NT2/D1 (cell line): ENCODE data around the gene MLPH.

Experiments
- SUZ12 ChIP-seq: IDR thresholded peaks from 2 replicates; pipeline ENCODE4 v1.6.1; 2011; ENCODE audit not compliant: insufficient read length, insufficient read depth; ENCODE audit errors: extremely low read depth
- YY1 ChIP-seq: IDR thresholded peaks from 2 replicates; pipeline ENCODE4 v1.6.1; 2011; ENCODE audit not compliant: insufficient read length, insufficient read depth
- ZNF274 ChIP-seq: IDR thresholded peaks from 2 replicates; pipeline ENCODE4 v1.6.1; 2011; ENCODE audit warnings: mild to moderate bottlenecking, low read depth, low read length

DNA sequence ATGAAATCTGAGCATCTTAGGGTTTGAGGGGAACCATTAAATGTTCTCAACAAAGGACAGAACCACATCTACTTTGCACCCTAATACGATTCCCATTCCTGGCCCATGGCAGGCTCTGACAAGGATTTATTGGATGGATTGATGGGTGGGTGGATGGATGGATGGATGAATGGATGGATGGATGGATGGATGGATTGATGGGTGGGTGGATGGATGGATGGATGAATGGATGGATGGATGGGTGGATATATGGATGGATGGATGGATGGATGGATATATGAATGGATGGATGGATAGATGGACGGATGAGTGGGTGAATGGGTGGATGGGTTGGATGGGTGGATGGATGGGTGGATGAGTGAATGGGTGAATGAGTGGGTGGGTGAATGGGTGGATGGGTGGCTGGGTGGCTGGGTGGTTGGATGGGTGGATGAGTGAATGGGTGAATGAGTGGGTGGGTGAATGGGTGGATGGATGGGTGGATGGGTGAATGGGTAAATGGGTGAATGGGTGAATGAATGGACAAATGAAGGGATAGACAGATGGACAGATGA lies 29.6 kb upstream of the MLPH start:
- TF ChIP-seq YY1 (no peak), ZNF274 (no peak), SUZ12 (no peak)
